OCI-LY7 (cell line): ENCODE results near the gene MYH11. TPM values are rescaled to one million over a fixed set of nuclear protein-coding genes. Genes with fewer than 3 reads are reported as not detected.

Experiments
- BruUV-seq: library from RNA; stranded (reverse); fragments of 400-500 nt; replicated peaks from 2 replicates; lab custom pipeline; 2021; lab: Mats Ljungman, UMichigan
- CTCF ChIA-PET: fragments of 300-600 bp; sonication (Branson Sonifier 250); formaldehyde crosslinking; loops from one replicate; lab custom pipeline; 2022; ENCODE audit warnings: antibody characterized with exemption; ENCODE audit not compliant: unreplicated experiment; lab: Charles Lee
- POLR2A ChIA-PET: fragments of 300-600 bp; sonication (Branson Sonifier 250); formaldehyde crosslinking; loops from one replicate; lab custom pipeline; 2022; ENCODE audit warnings: antibody characterized with exemption; lab: Charles Lee
- DNase-seq: peaks from one replicate; pipeline ENCODE4 v3.0.0-alpha.2; 2015; ENCODE audit warnings: low spot score
- H2AFZ ChIP-seq: fragments of 200-600 bp; sonication (generic), shearing (Covaris generic); 2 replicates; pipeline ENCODE4 v1.6.1; 2014; ENCODE audit warnings: mild to moderate bottlenecking, antibody characterized with exemption, low read length, moderate library complexity
- H3K27ac ChIP-seq: fragments of 200-600 bp; sonication (generic); 2 replicates; pipeline ENCODE4 v1.5.1; 2014; ENCODE audit warnings: mixed run types, low read depth, mild to moderate bottlenecking, moderate library complexity, low read length, inconsistent platforms; ENCODE audit not compliant: poor library complexity, severe bottlenecking
- H3K36me3 ChIP-seq: fragments of 200-600 bp; sonication (generic); 2 replicates; pipeline ENCODE4 v1.6.1; 2014; ENCODE audit warnings: mild to moderate bottlenecking, antibody characterized with exemption, low read length, moderate library complexity, mixed read lengths; ENCODE audit not compliant: insufficient read depth
- H3K4me1 ChIP-seq: fragments of 200-600 bp; sonication (generic); 2 replicates; pipeline ENCODE4 v1.5.1; 2014; ENCODE audit warnings: mild to moderate bottlenecking, low read length; ENCODE audit not compliant: insufficient read depth, poor library complexity, severe bottlenecking
- H3K4me2 ChIP-seq: fragments of 200-600 bp; sonication (generic); 2 replicates; pipeline ENCODE4 v1.6.1; 2014; ENCODE audit warnings: mild to moderate bottlenecking, low read length
- H3K4me3 ChIP-seq: fragments of 200-600 bp; sonication (generic); 2 replicates; pipeline ENCODE4 v1.5.1; 2014; ENCODE audit warnings: mild to moderate bottlenecking, low read depth, low read length; ENCODE audit not compliant: poor library complexity, severe bottlenecking
- H3K79me2 ChIP-seq: fragments of 200-600 bp; sonication (generic); 2 replicates; pipeline ENCODE4 v1.6.1; 2016; ENCODE audit warnings: low read depth, mild to moderate bottlenecking, low read length, moderate library complexity, mixed read lengths; ENCODE audit not compliant: insufficient read depth
- H3K9me2 ChIP-seq: fragments of 200-600 bp; sonication (generic); 2 replicates; pipeline ENCODE4 v1.6.1; 2016; ENCODE audit warnings: mild to moderate bottlenecking, low read length, mixed read lengths; ENCODE audit not compliant: insufficient read depth
- H3K9me3 ChIP-seq: fragments of 200-600 bp; sonication (generic); 2 replicates; pipeline ENCODE4 v1.6.1; 2014; ENCODE audit warnings: mild to moderate bottlenecking, mixed run types, low read length, mixed read lengths
- H4K20me1 ChIP-seq: fragments of 200-600 bp; sonication (generic); 2 replicates; pipeline ENCODE4 v1.6.1; 2014; ENCODE audit warnings: mild to moderate bottlenecking, antibody characterized with exemption, low read length, moderate library complexity, mixed read lengths; ENCODE audit not compliant: insufficient read depth
- EZH2phosphoT487 ChIP-seq: fragments of 200-600 bp; sonication (generic); IDR thresholded peaks from 2 replicates; pipeline ENCODE4 v1.6.1; 2018; ENCODE audit warnings: low read depth, borderline replicate concordance, mild to moderate bottlenecking, mixed run types, antibody characterized with exemption, low read length, moderate library complexity, mixed read lengths
- intact Hi-C: fragments of 100-400 bp; cut with micrococcal nuclease; formaldehyde crosslinking; loops from one replicate; pipeline ENCODE4 v1.10.0; 2022; ENCODE audit not compliant: unreplicated experiment
- total RNA-seq, 2 experiments: library from RNA; depleted of rRNA in 1 of 2; stranded (reverse); fragments of >200 nt in 1 of 2; shearing (Covaris generic) in 1 of 2; gene quantifications; 2 replicates each; pipeline ENCODE4 v1.2.3, GENCODE V29; 2014 to 2022
- TF ChIP-seq, protein P1 (sequence below): fragments of 200-600 bp; sonication (generic); conservative IDR thresholded peaks from 2 replicates; pipeline ENCODE4 v1.5.1; 2014; ENCODE audit warnings: mild to moderate bottlenecking, antibody characterized with exemption, low read length, moderate library complexity, mixed read lengths

Gene MYH11
- total RNA-seq, 2 experiments from 2014 or later: 5.7 to 33.8 TPM

DNA sequence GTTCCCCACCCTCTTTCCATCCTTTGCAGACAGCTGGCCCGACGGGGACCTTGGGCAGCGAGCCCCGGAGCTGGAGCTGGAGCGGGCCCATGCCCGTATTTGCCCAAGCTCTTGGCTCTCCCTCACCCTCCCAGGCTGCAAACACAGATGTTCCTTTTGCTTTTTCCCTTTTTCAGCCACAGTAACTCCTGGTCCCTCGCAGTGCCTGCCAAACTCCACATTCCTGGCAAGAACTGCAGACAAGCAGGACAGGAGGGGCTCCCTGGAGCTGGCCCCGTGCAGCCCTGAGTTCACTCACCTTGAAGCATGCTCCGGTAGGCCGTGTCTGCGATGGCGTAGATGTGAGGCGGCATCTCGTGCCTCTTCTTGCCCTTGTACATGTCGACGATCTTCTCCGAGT, 33.9 kb downstream of the MYH11 start:
- Histone ChIP-seq H3K9me2 (no peaks in the 10 kb centered on the region), H3K4me2 (no peak overlapping the region), H3K79me2 (no peaks in the 10 kb centered on the region), H2AFZ (no peak overlapping the region), H3K27ac (no peak overlapping the region), H4K20me1 (no peaks in the 10 kb centered on the region), H3K9me3 (no peaks in the 10 kb centered on the region), H3K4me3 (no peak overlapping the region), H3K4me1 (no peaks in the 10 kb centered on the region), H3K36me3 (peaks cover 20% of the 10 kb centered on the region)
- TF ChIP-seq, protein P1, sequence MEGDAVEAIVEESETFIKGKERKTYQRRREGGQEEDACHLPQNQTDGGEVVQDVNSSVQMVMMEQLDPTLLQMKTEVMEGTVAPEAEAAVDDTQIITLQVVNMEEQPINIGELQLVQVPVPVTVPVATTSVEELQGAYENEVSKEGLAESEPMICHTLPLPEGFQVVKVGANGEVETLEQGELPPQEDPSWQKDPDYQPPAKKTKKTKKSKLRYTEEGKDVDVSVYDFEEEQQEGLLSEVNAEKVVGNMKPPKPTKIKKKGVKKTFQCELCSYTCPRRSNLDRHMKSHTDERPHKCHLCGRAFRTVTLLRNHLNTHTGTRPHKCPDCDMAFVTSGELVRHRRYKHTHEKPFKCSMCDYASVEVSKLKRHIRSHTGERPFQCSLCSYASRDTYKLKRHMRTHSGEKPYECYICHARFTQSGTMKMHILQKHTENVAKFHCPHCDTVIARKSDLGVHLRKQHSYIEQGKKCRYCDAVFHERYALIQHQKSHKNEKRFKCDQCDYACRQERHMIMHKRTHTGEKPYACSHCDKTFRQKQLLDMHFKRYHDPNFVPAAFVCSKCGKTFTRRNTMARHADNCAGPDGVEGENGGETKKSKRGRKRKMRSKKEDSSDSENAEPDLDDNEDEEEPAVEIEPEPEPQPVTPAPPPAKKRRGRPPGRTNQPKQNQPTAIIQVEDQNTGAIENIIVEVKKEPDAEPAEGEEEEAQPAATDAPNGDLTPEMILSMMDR: no peak
- no peak for TF ChIP-seq EZH2phosphoT487
- intact Hi-C loops: loop anchor here (1.0 kb wide), 1 partner anchor 57 kb away; no protein-coding TSS in a partner anchor
- no TSS peak for BruUV-seq
- no peak for DNase-seq
- POLR2A ChIA-PET: interaction anchor here (1.2 kb wide), 1 partner anchor 395 kb away, joined by 5 read pairs; no protein-coding TSS in a partner anchor
- CTCF ChIA-PET: interaction anchor here (0.7 kb wide), 1 partner anchor 11 kb away, joined by 3 read pairs; no protein-coding TSS in a partner anchor

DNA sequence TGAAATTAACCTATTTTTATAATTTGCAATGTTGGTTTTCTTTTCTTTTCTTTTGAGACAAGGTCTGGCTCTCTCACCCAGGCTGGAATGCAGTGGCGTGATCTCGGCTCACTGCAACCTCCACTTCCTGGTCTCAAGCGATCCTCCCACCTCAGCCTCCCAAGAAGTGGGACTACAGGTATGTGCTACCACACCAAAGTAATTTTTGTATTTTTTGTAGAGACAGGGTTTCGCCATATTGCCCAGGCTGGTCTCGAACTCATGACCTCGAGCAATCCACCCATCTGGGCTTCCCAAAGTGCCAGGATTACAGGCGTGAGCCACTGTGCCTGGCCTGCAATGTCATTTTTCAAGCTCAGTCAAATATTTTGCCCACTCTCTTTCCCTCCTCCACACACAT, 36.0 kb downstream of the MYH11 start:
- intact Hi-C loops: loop anchor here (1.0 kb wide), 1 partner anchor 43 kb away; no protein-coding TSS in a partner anchor
- no peak overlapping the region for H3K4me2 ChIP-seq
- peaks cover 10% of the 10 kb centered on the region; the same call in 1 of the 2 replicates for H3K9me3 ChIP-seq
- BruUV-seq: no TSS peak
- DNase-seq: no peak
- H3K9me2 ChIP-seq: no peaks in the 10 kb centered on the region
- CTCF ChIA-PET: no interaction called here
- no peaks in the 10 kb centered on the region for H3K79me2 ChIP-seq
- H3K27ac ChIP-seq: no peak overlapping the region
- POLR2A ChIA-PET: no interaction called here
- TF ChIP-seq EZH2phosphoT487: no peak
- TF ChIP-seq, protein P1: no peak
- H4K20me1 ChIP-seq: no peaks in the 10 kb centered on the region
- H3K4me3 ChIP-seq: no peak overlapping the region
- H2AFZ ChIP-seq: no peak overlapping the region
- H3K4me1 ChIP-seq: no peaks in the 10 kb centered on the region
- peaks cover 36% of the 10 kb centered on the region for H3K36me3 ChIP-seq

DNA sequence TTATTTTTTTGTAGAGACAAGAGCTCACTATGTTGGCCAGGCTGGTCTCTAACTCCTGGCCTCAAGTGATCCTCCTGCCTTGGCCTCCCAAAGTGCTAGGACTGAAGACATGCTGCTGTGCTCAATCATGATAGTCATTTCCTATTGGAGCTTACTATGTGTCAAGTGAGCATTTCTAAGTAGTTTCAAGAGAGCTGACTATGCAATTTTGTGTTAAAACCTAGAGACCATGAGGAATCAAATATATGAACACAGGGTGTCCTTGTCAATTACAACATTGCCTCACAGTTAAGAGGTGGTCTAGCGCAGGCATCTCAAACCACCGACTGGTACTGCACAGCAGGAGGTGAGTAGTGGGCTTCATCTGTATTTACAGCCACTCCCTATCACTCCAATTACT, 37.8 kb downstream of the MYH11 start:
- intact Hi-C loops: no loop called here
- ChIA-PET CTCF (no interaction called here), POLR2A (interaction anchor here (0.7 kb wide), 1 partner anchor 17 kb away, joined by 3 read pairs; no protein-coding TSS in a partner anchor)
- H3K4me1 ChIP-seq: no peaks in the 10 kb centered on the region
- no peaks in the 10 kb centered on the region for H3K9me2 ChIP-seq
- H3K36me3 ChIP-seq: peaks cover 36% of the 10 kb centered on the region
- H2AFZ ChIP-seq: no peak overlapping the region
- H3K4me2 ChIP-seq: no peak overlapping the region
- no TSS peak for BruUV-seq
- H3K4me3 ChIP-seq: no peak overlapping the region
- TF ChIP-seq EZH2phosphoT487: no peak
- TF ChIP-seq, protein P1: no peak
- DNase-seq: no peak
- H3K27ac ChIP-seq: no peak overlapping the region
- H3K9me3 ChIP-seq: peaks cover 20% of the 10 kb centered on the region; the same call in 1 of the 2 replicates
- no peaks in the 10 kb centered on the region for H4K20me1 ChIP-seq
- H3K79me2 ChIP-seq: no peaks in the 10 kb centered on the region
